HG03139 (cell line): ENCODE measurements around the gene RAB3C.

Experiments
- ATAC-seq: cut with Tn5 transposase; IDR thresholded peaks from one replicate; pipeline ENCODE4 v1.9.1; 2021; ENCODE audit not compliant: unreplicated experiment

Gene RAB3C

DNA sequence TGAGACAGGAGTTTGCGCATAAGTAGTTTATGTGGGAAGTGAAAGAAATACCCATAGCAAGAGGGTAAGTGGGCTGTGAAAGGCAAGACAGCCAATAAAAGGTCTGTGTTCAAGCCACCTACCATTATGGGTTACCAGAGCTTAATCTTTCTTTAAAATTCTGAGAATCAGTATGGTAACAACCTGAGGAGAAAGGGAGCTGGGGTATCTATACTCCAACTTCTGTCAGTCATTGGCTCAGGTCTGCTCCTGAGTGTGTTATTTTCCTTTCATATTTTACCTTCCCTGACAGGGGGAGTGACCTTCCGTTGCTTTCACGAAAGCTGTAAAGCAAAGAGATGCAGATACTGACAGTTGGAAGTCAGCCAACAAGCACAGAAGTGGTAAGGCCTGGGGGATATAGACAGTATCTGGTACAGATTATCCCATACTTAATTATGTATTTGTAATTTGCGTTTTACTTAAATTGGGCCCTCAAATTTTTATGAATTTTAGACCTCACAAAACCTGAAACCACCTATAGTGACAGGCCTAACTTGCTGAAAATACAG is 233.4 kb downstream of the RAB3C start:
- no peak for ATAC-seq

GRCh38 chr5:58818465-58818864 is 235.6 kb downstream of the RAB3C start:
- no peak for ATAC-seq

- no peak for ATAC-seq
These were observed 242.6 kb downstream of the RAB3C start for GRCh38 chr5:58825441-58825840.

DNA sequence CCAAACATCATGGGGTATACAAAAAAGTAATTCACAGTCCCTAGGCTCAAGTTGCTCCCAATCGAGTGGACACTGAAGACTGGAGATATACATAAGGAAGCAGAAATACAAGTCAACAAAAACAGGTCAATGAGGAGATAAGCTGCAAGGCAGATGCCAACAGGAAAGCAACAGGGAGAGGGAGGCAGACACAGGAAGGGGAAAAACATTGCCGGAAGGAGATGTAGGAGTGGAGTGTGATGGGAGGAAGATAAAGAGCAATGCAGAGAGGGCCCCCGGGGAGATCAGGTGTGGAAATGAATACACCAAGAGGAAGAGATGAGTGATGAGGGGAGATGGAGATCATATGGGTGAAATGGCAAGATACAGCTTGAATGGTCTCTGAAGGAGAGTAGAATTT is 243.0 kb downstream of the RAB3C start:
- no peak for ATAC-seq

- ATAC-seq, result no peak
These were observed 244.6 kb downstream of the RAB3C start for GRCh38 chr5:58827463-58827862.

- no peak for ATAC-seq
These were observed 245.4 kb downstream of the RAB3C start for GRCh38 chr5:58828258-58828657.

DNA sequence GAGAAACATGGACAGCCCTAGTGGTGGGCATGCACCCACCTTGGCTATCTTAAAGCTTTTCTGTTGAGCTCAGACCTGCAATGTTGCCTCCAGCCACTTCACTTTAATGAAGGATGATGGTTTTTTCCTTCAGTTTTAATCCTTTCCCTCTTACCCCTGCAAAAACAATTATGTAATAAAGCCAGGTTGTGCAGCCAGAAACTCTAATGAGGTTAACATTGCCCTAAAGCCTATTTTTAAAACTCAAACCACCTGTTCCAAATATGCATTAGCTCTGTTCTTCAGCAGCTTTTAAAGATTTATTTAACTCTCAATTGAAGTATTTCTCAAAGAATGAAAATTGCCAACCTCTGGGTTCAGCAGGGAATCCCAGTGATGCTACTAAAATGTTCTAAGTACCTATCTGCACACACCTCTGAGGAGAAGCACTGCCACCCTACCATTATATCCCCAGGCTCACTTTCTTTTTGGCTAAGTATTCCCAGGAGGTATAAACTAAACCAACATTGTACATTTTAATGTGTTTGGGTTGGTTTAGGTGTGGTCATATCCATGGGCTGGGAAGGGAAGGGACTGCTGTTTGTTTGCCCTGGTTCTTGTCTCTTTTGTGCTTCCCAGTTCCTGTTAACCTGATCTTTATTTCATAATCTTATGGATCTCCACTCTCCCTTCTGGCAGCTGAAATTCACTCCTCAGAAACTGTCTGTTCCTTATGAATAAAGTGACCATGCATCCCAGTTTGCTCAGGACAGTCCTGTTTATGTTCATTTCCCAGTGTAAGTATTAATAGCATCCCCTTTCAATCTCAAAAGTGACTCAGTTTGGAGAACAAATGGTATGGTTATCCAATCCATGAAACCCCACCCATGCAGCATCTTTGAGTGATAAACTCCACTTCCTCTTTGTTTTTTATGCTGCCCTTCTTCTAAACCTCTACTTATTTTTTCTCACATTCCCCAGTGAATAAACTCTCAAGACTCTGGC is 251.7 kb downstream of the RAB3C start:
- no peak for ATAC-seq

DNA sequence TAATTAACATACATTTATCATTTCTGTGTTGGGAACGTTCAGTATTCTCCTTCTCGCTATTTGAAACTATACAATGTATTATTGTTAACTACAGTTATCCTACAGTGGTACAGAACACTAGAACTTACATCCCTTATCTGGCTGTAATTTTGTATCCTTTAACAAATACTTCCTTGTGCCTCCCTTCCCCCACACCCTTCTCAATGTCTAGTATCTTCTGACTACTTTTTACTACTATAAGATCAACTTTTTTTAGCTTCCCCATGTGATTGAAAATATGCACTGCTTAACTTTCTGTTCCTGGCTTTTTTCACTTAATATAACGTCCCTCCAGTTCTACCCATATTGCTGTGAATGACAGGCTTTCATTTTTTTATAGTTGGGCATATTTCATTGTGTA is 253.5 kb downstream of the RAB3C start:
- ATAC-seq, result no peak

GRCh38 chr5:58838729-58839128 is 255.9 kb downstream of the RAB3C start:
- no peak for ATAC-seq

GRCh38 chr5:58842852-58843251 is 260.0 kb downstream of the RAB3C start:
- no peak for ATAC-seq

GRCh38 chr5:58844395-58844794 is 261.5 kb downstream of the RAB3C start:
- ATAC-seq, result no peak

GRCh38 chr5:58847041-58847440 is 264.2 kb downstream of the RAB3C start:
- no peak for ATAC-seq

- ATAC-seq, result no peak
These were observed 266.3 kb downstream of the RAB3C start for GRCh38 chr5:58849223-58849622.

GRCh38 chr5:58849921-58850667 is 267.2 kb downstream of the RAB3C start:
- ATAC-seq, result no peak

GRCh38 chr5:58851153-58851552 is 268.3 kb downstream of the RAB3C start:
- no peak for ATAC-seq

DNA sequence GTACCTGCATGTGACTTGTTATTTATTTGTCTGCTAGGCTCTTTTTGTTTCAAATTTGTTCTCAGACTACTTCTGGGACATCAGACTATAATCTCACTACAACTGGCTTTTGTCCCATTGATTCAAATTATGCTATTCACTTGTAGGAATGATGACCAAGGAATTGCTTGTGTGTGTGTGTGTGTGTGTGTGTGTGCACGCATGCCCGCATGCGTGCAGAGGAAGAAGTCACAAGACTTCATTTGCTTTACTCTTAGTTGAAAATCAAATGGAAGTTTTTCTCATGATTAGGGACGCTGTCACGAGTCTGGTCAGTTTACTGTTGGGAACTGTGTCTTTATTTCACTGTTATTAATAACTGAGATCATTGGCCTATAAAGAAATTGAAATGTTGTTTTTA is 268.7 kb downstream of the RAB3C start:
- ATAC-seq, result no peak

- no peak for ATAC-seq
These were observed 269.7 kb downstream of the RAB3C start for GRCh38 chr5:58852566-58852965.

DNA sequence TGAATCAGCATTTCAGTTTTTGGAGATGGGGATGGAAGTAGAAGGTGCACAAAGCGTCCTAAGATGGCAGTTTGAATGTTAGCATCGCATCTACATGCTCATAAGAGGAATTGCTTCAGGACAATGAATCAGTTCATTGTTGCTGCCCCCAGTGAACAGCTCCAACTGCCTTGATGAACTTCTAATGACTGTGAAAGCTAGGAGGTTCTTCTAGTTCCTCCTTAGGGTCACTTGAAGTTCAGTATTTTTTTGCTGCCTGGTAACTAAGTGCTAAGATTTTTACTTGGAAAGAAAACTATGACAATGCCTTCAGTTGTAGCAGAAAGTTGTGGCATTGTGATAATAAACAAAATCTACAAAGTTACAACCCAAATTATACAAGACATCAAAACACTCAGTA is 271.6 kb downstream of the RAB3C start:
- ATAC-seq, result no peak

DNA sequence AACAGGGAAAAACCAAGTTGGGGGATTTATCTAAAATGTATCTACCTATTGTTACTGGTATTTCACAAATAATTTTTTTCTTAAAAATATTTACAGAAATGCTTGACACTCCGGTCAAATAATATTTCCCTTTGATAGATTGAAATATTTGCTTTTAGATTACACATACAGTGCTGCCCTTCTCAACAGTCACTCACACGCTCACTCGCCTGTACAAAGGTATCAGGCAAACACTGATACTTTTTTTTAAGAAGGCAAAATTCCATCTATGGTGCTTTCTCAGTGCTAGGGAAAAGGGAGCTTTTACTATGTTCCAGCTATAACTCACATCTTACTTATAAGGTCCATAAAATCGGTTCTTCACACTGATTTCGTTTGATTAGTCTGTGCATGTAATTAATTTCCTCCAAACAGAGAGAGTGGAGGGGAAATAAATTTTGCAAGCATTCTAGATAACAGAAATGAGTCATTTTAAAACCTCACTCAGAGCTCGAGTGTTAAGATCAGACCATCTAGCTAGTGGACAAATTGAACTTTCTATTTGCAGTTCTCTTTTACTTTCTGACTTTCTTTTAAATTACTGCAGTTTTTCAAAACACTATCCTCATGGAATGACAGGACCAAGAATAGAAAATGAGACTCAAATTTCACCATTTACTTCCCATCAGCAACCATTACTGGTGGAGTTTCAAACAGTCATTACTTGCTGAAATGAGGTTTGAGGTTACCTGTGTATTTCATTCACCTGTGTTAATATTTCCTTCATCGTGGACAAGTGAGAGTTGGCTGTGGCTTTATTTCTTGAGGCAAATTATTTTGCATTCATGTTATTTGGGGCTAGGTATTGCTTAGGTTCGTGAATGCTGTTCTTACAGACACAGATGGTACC is 273.2 kb downstream of the RAB3C start:
- no peak for ATAC-seq

GRCh38 chr5:58857609-58858008 is 274.7 kb downstream of the RAB3C start:
- ATAC-seq, result no peak

DNA sequence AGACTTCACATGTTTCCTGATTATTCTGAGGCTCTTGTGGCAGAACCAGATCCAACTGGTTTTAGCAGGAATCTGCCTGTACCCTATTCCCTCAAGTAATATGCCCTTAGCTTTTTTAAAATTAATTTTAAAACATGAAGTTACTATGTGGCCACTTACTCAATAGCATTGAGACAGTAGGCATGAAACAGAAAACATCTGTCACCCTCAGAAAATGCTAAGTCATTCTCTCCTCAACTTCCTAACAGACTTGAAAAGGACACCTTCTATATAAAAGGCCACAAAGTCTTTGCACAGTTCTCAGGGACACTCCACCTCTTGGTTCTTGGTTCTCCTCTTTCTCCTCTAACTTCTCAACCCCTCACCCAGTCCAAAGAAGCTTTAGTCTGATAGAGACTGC is 277.8 kb downstream of the RAB3C start:
- ATAC-seq, result no peak
